Measurements from ENCODE around the gene CIBAR2.

DNA sequence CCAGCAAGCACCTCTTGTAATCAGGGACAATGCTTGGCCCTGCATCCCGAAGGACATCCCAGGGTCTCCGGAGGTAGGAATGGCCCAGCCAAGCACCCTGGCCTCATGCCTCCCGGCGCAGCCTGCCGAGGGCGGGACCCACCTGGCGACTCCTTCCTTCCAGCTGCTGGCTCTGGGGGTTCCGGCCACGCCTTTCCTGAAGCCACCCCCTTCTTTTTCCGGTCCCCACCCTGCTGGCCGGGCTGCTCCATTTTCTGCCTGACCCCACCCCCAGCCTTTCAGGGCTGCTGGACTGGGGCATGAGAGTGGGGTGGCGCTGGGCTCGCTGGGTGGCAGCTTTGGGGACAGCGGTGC is 22.5 kb upstream of the CIBAR2 start:
- TF ChIP-seq EZH2 (IDR thresholded peaks at IDR 0.05; ENCODE audit: borderline replicate concordance) = no peak
- no peak for TF ChIP-seq CTCF (IDR thresholded peaks at IDR 0.05; ENCODE audit: poor library complexity)
- no peak for TF ChIP-seq EZH2phosphoT487 (IDR thresholded peaks at IDR 0.05; ENCODE audit: low read depth, severe bottlenecking, unreplicated experiment)

Data from hepatocyte (in vitro differentiated cells).